ENCODE measurements around the gene LRIG2. TPM values are rescaled to one million over a fixed set of nuclear protein-coding genes. Genes with fewer than 3 reads are reported as not detected.
A peak's percentile ranks its signal among the peaks of the same experiment; 100 is the strongest.
"Not testable (repeated sequence)": the region's sequence is repeated elsewhere in the genome, so short reads cannot be mapped to it uniquely, and the experiment has no call there.

The LRIG2 gene
- 8.8 and 10.2 TPM in 2 replicates for total RNA-seq (2014; rRNA removed; shearing (Covaris generic))

- DNase-seq (ENCODE audit: low read depth), result peak; percentile 97
Measured at GRCh38 chr1:113072757-113073478, at the start of gene LRIG2. Gene LRIG2 (plus strand): TSS chr1:113073198. CDS start chr1:113073407, 209 bp downstream.

- not testable (repeated sequence) for DNase-seq (ENCODE audit: low read depth)
Measured at GRCh38 chr1:113023316-113023715, 49.7 kb upstream of the LRIG2 start.

GRCh38 chr1:113027007-113027406, 46.0 kb upstream of the LRIG2 start:
- no peak for DNase-seq (ENCODE audit: low read depth)

- DNase-seq (ENCODE audit: low read depth), result no peak
Measured at GRCh38 chr1:113027449-113027848, 45.5 kb upstream of the LRIG2 start.

GRCh38 chr1:113029822-113030221, 43.2 kb upstream of the LRIG2 start:
- DNase-seq (ENCODE audit: low read depth), result no peak

- no peak for DNase-seq (ENCODE audit: low read depth)
Measured at GRCh38 chr1:113031171-113031933, 41.6 kb upstream of the LRIG2 start.

- DNase-seq (ENCODE audit: low read depth), result peak; percentile 31
Measured at GRCh38 chr1:113035086-113035485, 37.9 kb upstream of the LRIG2 start.

- peak; percentile 8 for DNase-seq (ENCODE audit: low read depth)
Measured at GRCh38 chr1:113036639-113037321, 36.2 kb upstream of the LRIG2 start.

GRCh38 chr1:113040041-113040440, 33.0 kb upstream of the LRIG2 start:
- DNase-seq (ENCODE audit: low read depth), result no peak

GRCh38 chr1:113040718-113041412, 32.1 kb upstream of the LRIG2 start:
- DNase-seq (ENCODE audit: low read depth), result no peak

- peak; percentile 8 for DNase-seq (ENCODE audit: low read depth)
Measured at GRCh38 chr1:113041569-113042284, 31.3 kb upstream of the LRIG2 start.

GRCh38 chr1:113042285-113043143, 30.5 kb upstream of the LRIG2 start:
- peak; percentile 82 for DNase-seq (ENCODE audit: low read depth)

- DNase-seq (ENCODE audit: low read depth), result not testable (repeated sequence)
Measured at GRCh38 chr1:113043144-113043488, 29.9 kb upstream of the LRIG2 start.

- no peak for DNase-seq (ENCODE audit: low read depth)
Measured at GRCh38 chr1:113046569-113046968, 26.4 kb upstream of the LRIG2 start.

- DNase-seq (ENCODE audit: low read depth), result no peak
Measured at GRCh38 chr1:113048064-113048463, 24.9 kb upstream of the LRIG2 start.

- DNase-seq (ENCODE audit: low read depth), result no peak
Measured at GRCh38 chr1:113053344-113054126, 19.5 kb upstream of the LRIG2 start.

GRCh38 chr1:113055570-113055969, 17.4 kb upstream of the LRIG2 start:
- DNase-seq (ENCODE audit: low read depth), result no peak

- no peak for DNase-seq (ENCODE audit: low read depth)
Measured at GRCh38 chr1:113057006-113057405, 16.0 kb upstream of the LRIG2 start.

GRCh38 chr1:113058941-113059706, 13.9 kb upstream of the LRIG2 start:
- no peak for DNase-seq (ENCODE audit: low read depth)
